ENCODE results near the gene ATP6V0C.
"Not testable (repeated sequence)": the region's sequence is repeated elsewhere in the genome, so short reads cannot be mapped to it uniquely, and the experiment has no call there.

Gene ATP6V0C

GRCh38 chr16:2535625-2536013 is 21.9 kb downstream of the ATP6V0C start:
- no peak for TF ChIP-seq CTCF (IDR thresholded peaks at IDR 0.05; ENCODE audit: control insufficient read depth, extremely low read depth, insufficient read depth)
- no peak for DNase-seq (ENCODE audit: low read depth)
- H3K4me3 ChIP-seq (ENCODE audit: low read depth, low read length), result no peak overlapping the region

- peak; percentile 76 for DNase-seq (ENCODE audit: low read depth)
- TF ChIP-seq CTCF (IDR thresholded peaks at IDR 0.05; ENCODE audit: control insufficient read depth, extremely low read depth, insufficient read depth), result no peak
- H3K4me3 ChIP-seq (ENCODE audit: low read depth, low read length), result peak within 1 kb of the TSS; percentile 64
Observed at GRCh38 chr16:2537451-2538379, 24.0 kb downstream of the ATP6V0C start, which contains the start of gene PDPK1. TSS of gene PDPK1 (plus strand) at chr16:2538021. CDS start at chr16:2538113, 92 bp downstream.

GRCh38 chr16:2539192-2539844 is 25.6 kb downstream of the ATP6V0C start:
- peak overlapping the region; percentile 58 for H3K4me3 ChIP-seq (ENCODE audit: low read depth, low read length)
- DNase-seq (ENCODE audit: low read depth), result not testable (repeated sequence)

- DNase-seq (ENCODE audit: low read depth); H3K4me3 ChIP-seq (ENCODE audit: low read depth, low read length): not testable (repeated sequence)
- peak; percentile 44; the same call in 1 of the 2 replicates for TF ChIP-seq CTCF (IDR thresholded peaks at IDR 0.05; ENCODE audit: control insufficient read depth, extremely low read depth, insufficient read depth)
Observed at GRCh38 chr16:2539845-2540458, 26.2 kb downstream of the ATP6V0C start.

GRCh38 chr16:2540912-2541311 is 27.2 kb downstream of the ATP6V0C start:
- not testable (repeated sequence) for H3K4me3 ChIP-seq (ENCODE audit: low read depth, low read length); DNase-seq (ENCODE audit: low read depth)

GRCh38 chr16:2541409-2541808 is 27.7 kb downstream of the ATP6V0C start:
- DNase-seq (ENCODE audit: low read depth); H3K4me3 ChIP-seq (ENCODE audit: low read depth, low read length): not testable (repeated sequence)

- not testable (repeated sequence) for DNase-seq (ENCODE audit: low read depth); H3K4me3 ChIP-seq (ENCODE audit: low read depth, low read length)
Observed at GRCh38 chr16:2543771-2544170, 30.0 kb downstream of the ATP6V0C start.

GRCh38 chr16:2550283-2550878 is 36.6 kb downstream of the ATP6V0C start:
- not testable (repeated sequence) for H3K4me3 ChIP-seq (ENCODE audit: low read depth, low read length); DNase-seq (ENCODE audit: low read depth)

GRCh38 chr16:2551420-2551889 is 37.7 kb downstream of the ATP6V0C start:
- not testable (repeated sequence) for DNase-seq (ENCODE audit: low read depth); H3K4me3 ChIP-seq (ENCODE audit: low read depth, low read length)
- 0 out of 2 replicates have a peak, but pooled peaks have one; percentile 10 for TF ChIP-seq CTCF (IDR thresholded peaks at IDR 0.05; ENCODE audit: control insufficient read depth, extremely low read depth, insufficient read depth)

- H3K4me3 ChIP-seq (ENCODE audit: low read depth, low read length); DNase-seq (ENCODE audit: low read depth): not testable (repeated sequence)
Observed at GRCh38 chr16:2554709-2555425, 41.1 kb downstream of the ATP6V0C start.

GRCh38 chr16:2557150-2557549 is 43.4 kb downstream of the ATP6V0C start:
- DNase-seq (ENCODE audit: low read depth); H3K4me3 ChIP-seq (ENCODE audit: low read depth, low read length): not testable (repeated sequence)

GRCh38 chr16:2560131-2560797 is 46.5 kb downstream of the ATP6V0C start:
- H3K4me3 ChIP-seq (ENCODE audit: low read depth, low read length); DNase-seq (ENCODE audit: low read depth): not testable (repeated sequence)

All from LNCaP clone FGC (cell line).